NT2/D1 (cell line): ENCODE measurements around the gene AIRE.
A peak's percentile ranks its signal among the peaks of the same experiment; 100 is the strongest.
"Not testable (repeated sequence)": the region's sequence is repeated elsewhere in the genome, so short reads cannot be mapped to it uniquely, and the experiment has no call there.

ENCODE experiments used
- DNase-seq: peaks from one replicate; pipeline ENCODE4 v3.0.0-alpha.2; 2011; ENCODE audit warnings: low read depth, low spot score
- H3K27me3 ChIP-seq: 2 replicates; pipeline ENCODE4 v1.6.0; 2011; ENCODE audit warnings: mild to moderate bottlenecking; ENCODE audit not compliant: insufficient read length, insufficient read depth
- H3K36me3 ChIP-seq: 2 replicates; pipeline ENCODE4 v1.6.1; 2011; ENCODE audit warnings: mild to moderate bottlenecking, low read length, mixed read lengths; ENCODE audit not compliant: insufficient read depth, insufficient read length
- H3K4me1 ChIP-seq: 2 replicates; pipeline ENCODE4 v1.5.1; 2011; ENCODE audit not compliant: insufficient read depth, insufficient read length
- H3K4me3 ChIP-seq: 2 replicates; pipeline ENCODE4 v1.5.1; 2011; ENCODE audit warnings: low read depth; ENCODE audit not compliant: insufficient read length
- H3K9ac ChIP-seq: 2 replicates; pipeline ENCODE4 v1.6.0; 2011; ENCODE audit warnings: low read depth; ENCODE audit not compliant: insufficient read length
- H3K9me3 ChIP-seq: 2 replicates; pipeline ENCODE4 v1.5.1; 2011; ENCODE audit warnings: mild to moderate bottlenecking, low read length; ENCODE audit not compliant: insufficient read depth
- SUZ12 ChIP-seq: IDR thresholded peaks from 2 replicates; pipeline ENCODE4 v1.6.1; 2011; ENCODE audit not compliant: insufficient read length, insufficient read depth; ENCODE audit errors: extremely low read depth
- YY1 ChIP-seq: IDR thresholded peaks from 2 replicates; pipeline ENCODE4 v1.6.1; 2011; ENCODE audit not compliant: insufficient read length, insufficient read depth
- ZNF274 ChIP-seq: IDR thresholded peaks from 2 replicates; pipeline ENCODE4 v1.6.1; 2011; ENCODE audit warnings: mild to moderate bottlenecking, low read depth, low read length

The AIRE gene

GRCh38 chr21:44299085-44299457 lies 13.4 kb downstream of the AIRE start:
- H3K9me3 ChIP-seq: no peaks in the 10 kb centered on the region
- peak overlapping the region; percentile 71 for H3K4me3 ChIP-seq
- H3K9ac ChIP-seq: peak overlapping the region; percentile 93
- H3K27me3 ChIP-seq: no peaks in the 10 kb centered on the region
- peaks cover 11% of the 10 kb centered on the region for H3K36me3 ChIP-seq
- peaks cover 36% of the 10 kb centered on the region for H3K4me1 ChIP-seq
- TF ChIP-seq ZNF274 (no peak), YY1 (no peak), SUZ12 (no peak)
- no peak for DNase-seq

- Histone ChIP-seq H3K9ac (peak within 1 kb of the TSS; percentile 96), H3K4me1 (peaks cover 40% of the 10 kb centered on the region)
- DNase-seq: peak; percentile 47
These were observed 14.0 kb downstream of the AIRE start, which contains the start of gene PFKL for GRCh38 chr21:44299458-44300261. TSS of gene PFKL (plus strand) at chr21:44300053. CDS start at chr21:44300106, 53 bp downstream.

GRCh38 chr21:44300262-44300959 lies 14.7 kb downstream of the AIRE start:
- no peak for TF ChIP-seq SUZ12
- TF ChIP-seq ZNF274: no peak
- TF ChIP-seq YY1: no peak
- no peaks in the 10 kb centered on the region for H3K27me3 ChIP-seq
- peak overlapping the region; percentile 96 for H3K9ac ChIP-seq
- peaks cover 17% of the 10 kb centered on the region for H3K36me3 ChIP-seq
- no peaks in the 10 kb centered on the region for H3K9me3 ChIP-seq
- peak overlapping the region; percentile 71 for H3K4me3 ChIP-seq
- DNase-seq: no peak
- H3K4me1 ChIP-seq: peaks cover 40% of the 10 kb centered on the region

More at GRCh38 chr21:44299458-44300261, 14.0 kb downstream of the AIRE start, which contains the start of gene PFKL:
- Histone ChIP-seq H3K36me3 (peaks cover 11% of the 10 kb centered on the region), H3K4me3 (peak within 1 kb of the TSS; percentile 71), H3K9me3 (no peaks in the 10 kb centered on the region), H3K27me3 (no peaks in the 10 kb centered on the region)
- TF ChIP-seq SUZ12: no peak
- no peak for TF ChIP-seq ZNF274
- no peak for TF ChIP-seq YY1

GRCh38 chr21:44301141-44301540 lies 15.5 kb downstream of the AIRE start:
- TF ChIP-seq ZNF274 (no peak), YY1 (no peak), SUZ12 (no peak)
- Histone ChIP-seq H3K9ac (peak overlapping the region; percentile 96), H3K9me3 (no peaks in the 10 kb centered on the region), H3K4me1 (peaks cover 38% of the 10 kb centered on the region), H3K4me3 (peak overlapping the region; percentile 71), H3K36me3 (peaks cover 24% of the 10 kb centered on the region), H3K27me3 (no peaks in the 10 kb centered on the region)
- DNase-seq: no peak

- Histone ChIP-seq H3K4me1 (peaks cover 44% of the 10 kb centered on the region), H3K4me3 (no peak overlapping the region), H3K9ac (peak overlapping the region; percentile 1), H3K36me3 (peaks cover 32% of the 10 kb centered on the region), H3K27me3 (no peaks in the 10 kb centered on the region), H3K9me3 (no peaks in the 10 kb centered on the region)
- no peak for TF ChIP-seq YY1
- TF ChIP-seq SUZ12: no peak
- TF ChIP-seq ZNF274: no peak
- DNase-seq: no peak
These were observed 16.3 kb downstream of the AIRE start for GRCh38 chr21:44301961-44302406.

GRCh38 chr21:44302573-44303401 lies 17.1 kb downstream of the AIRE start:
- H3K36me3 ChIP-seq: peaks cover 40% of the 10 kb centered on the region
- H3K4me1 ChIP-seq: peaks cover 48% of the 10 kb centered on the region
- not testable (repeated sequence) for DNase-seq, H3K4me3 ChIP-seq, H3K9ac ChIP-seq, H3K27me3 ChIP-seq, H3K9me3 ChIP-seq
